Measurements from ENCODE around the gene CNGA3. TPM values are rescaled to one million over a fixed set of nuclear protein-coding genes. Genes with fewer than 3 reads are reported as not detected.
A peak's percentile ranks its signal among the peaks of the same experiment; 100 is the strongest.

The CNGA3 gene
- total and polyA plus RNA-seq, 2 of the 4 experiments (the other 2 are of a cell fraction) = under 0.01 TPM; not detected in 1

- in situ Hi-C loops (cut with MboI; ENCODE audit: low sequenced_read_pairs) = no loop called here
- H2BK15ac ChIP-seq (ENCODE audit: low read depth, low read length) = no peak overlapping the region
- TF ChIP-seq POLR2A (IDR thresholded peaks at IDR 0.05; ENCODE audit: low read depth, low read length) = no peak
- TF ChIP-seq, protein P1, sequence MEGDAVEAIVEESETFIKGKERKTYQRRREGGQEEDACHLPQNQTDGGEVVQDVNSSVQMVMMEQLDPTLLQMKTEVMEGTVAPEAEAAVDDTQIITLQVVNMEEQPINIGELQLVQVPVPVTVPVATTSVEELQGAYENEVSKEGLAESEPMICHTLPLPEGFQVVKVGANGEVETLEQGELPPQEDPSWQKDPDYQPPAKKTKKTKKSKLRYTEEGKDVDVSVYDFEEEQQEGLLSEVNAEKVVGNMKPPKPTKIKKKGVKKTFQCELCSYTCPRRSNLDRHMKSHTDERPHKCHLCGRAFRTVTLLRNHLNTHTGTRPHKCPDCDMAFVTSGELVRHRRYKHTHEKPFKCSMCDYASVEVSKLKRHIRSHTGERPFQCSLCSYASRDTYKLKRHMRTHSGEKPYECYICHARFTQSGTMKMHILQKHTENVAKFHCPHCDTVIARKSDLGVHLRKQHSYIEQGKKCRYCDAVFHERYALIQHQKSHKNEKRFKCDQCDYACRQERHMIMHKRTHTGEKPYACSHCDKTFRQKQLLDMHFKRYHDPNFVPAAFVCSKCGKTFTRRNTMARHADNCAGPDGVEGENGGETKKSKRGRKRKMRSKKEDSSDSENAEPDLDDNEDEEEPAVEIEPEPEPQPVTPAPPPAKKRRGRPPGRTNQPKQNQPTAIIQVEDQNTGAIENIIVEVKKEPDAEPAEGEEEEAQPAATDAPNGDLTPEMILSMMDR (conservative IDR thresholded peaks at IDR 0.05; ENCODE audit: low read depth, low read length) = no peak
- TF ChIP-seq RAD21 (IDR thresholded peaks at IDR 0.05; ENCODE audit: low read length) = no peak
- no peak for TF ChIP-seq CHD1 (IDR thresholded peaks at IDR 0.05; ENCODE audit: low read depth, low read length)
- no peak for TF ChIP-seq MXI1 (IDR thresholded peaks at IDR 0.05; ENCODE audit: borderline replicate concordance, low read depth, low read length)
- TF ChIP-seq MAFK (IDR thresholded peaks at IDR 0.05; ENCODE audit: low read depth, low read length) = no peak
- no peak for TF ChIP-seq SMC3 (IDR thresholded peaks at IDR 0.05; ENCODE audit: low read depth, low read length)
- TF ChIP-seq RCOR1 (IDR thresholded peaks at IDR 0.05; ENCODE audit: insufficient replicate concordance, low read length) = no peak
- TF ChIP-seq NFE2L2 (IDR thresholded peaks at IDR 0.05; ENCODE audit: low read depth, low read length) = no peak
- TF ChIP-seq BHLHE40 (IDR thresholded peaks at IDR 0.05; ENCODE audit: low read depth, low read length) = no peak
- TF ChIP-seq USF2 (IDR thresholded peaks at IDR 0.05; ENCODE audit: low read depth, low read length) = no peak
- TF ChIP-seq CEBPB (IDR thresholded peaks at IDR 0.05; ENCODE audit: low read depth, low read length) = no peak
- TF ChIP-seq MAZ (IDR thresholded peaks at IDR 0.05; ENCODE audit: borderline replicate concordance, low read depth, low read length) = no peak
- no peak for TF ChIP-seq RFX5 (IDR thresholded peaks at IDR 0.05; ENCODE audit: low read depth, low read length)
- TF ChIP-seq FOS (IDR thresholded peaks at IDR 0.05; ENCODE audit: low read depth, low read length) = no peak
- TF ChIP-seq, protein P2, sequence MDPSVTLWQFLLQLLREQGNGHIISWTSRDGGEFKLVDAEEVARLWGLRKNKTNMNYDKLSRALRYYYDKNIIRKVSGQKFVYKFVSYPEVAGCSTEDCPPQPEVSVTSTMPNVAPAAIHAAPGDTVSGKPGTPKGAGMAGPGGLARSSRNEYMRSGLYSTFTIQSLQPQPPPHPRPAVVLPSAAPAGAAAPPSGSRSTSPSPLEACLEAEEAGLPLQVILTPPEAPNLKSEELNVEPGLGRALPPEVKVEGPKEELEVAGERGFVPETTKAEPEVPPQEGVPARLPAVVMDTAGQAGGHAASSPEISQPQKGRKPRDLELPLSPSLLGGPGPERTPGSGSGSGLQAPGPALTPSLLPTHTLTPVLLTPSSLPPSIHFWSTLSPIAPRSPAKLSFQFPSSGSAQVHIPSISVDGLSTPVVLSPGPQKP (IDR thresholded peaks at IDR 0.05; ENCODE audit: borderline replicate concordance, low read depth, low read length) = no peak
- no peak overlapping the region for H3K9ac ChIP-seq (ENCODE audit: low read depth, low read length)
- no TSS peak for BruUV-seq (replicated peaks)
- H4K8ac ChIP-seq (ENCODE audit: low read depth in 2 of 2, low read length in 2 of 2) = no peak overlapping the region
- H2BK5ac ChIP-seq (ENCODE audit: low read depth, low read length, poor library complexity, severe bottlenecking) = no peak overlapping the region
- no peak overlapping the region for H3K4ac ChIP-seq (ENCODE audit: low read depth, low read length)
- ATAC-seq (ENCODE audit: low read depth) (no peak), DNase-seq (no peak)
- H3K79me1 ChIP-seq (ENCODE audit: low read depth in 1 of 2, low read length in 2 of 2) = no peaks in the 10 kb centered on the region
- H4K91ac ChIP-seq (ENCODE audit: insufficient read depth, low read depth, low read length) = no peak overlapping the region
- H2AFZ ChIP-seq (replicated peaks; ENCODE audit: low read length, poor library complexity) = peak overlapping the region; percentile 7
- dilution Hi-C loops (cut with HindIII; ENCODE audit: low sequenced_read_pairs, unreplicated experiment) = no loop called here
- intact Hi-C loops (cut with micrococcal nuclease) = no loop called here
- H3K4me1 ChIP-seq (ENCODE audit: control insufficient read depth, insufficient read depth, low read length) = no peaks in the 10 kb centered on the region
- 7% methylated on average over 3 of the region's 15 CpGs; no CpG with 5 or more reads in 1 of the 2 experiments for WGBS, 2 experiments (ENCODE audit: extremely low coverage in 2 of 2, insufficient read length in 1 of 2)
- H3K27me3 ChIP-seq (ENCODE audit: control insufficient read depth, insufficient read depth, low read length) = peaks cover 71% of the 10 kb centered on the region
- no peak overlapping the region for H4K5ac ChIP-seq (ENCODE audit: low read depth, low read length)
- H3K18ac ChIP-seq (ENCODE audit: low read depth, low read length) = no peak overlapping the region
- CTCF ChIA-PET = no interaction called here
- no peak overlapping the region for H2BK120ac ChIP-seq (ENCODE audit: low read depth, low read length)
- H3K23ac ChIP-seq (ENCODE audit: low read depth, low read length) = no peak overlapping the region
- no peaks in the 10 kb centered on the region for H3K9me1 ChIP-seq (ENCODE audit: insufficient read depth, low read length)
- no peak overlapping the region for H3K27ac ChIP-seq (ENCODE audit: insufficient read depth, low read length)
- no peak overlapping the region for H2AK5ac ChIP-seq (ENCODE audit: low read depth, low read length)
- no peak overlapping the region for H2AK9ac ChIP-seq (replicated peaks; ENCODE audit: low read depth, low read length, poor library complexity)
- H2BK20ac ChIP-seq (ENCODE audit: low read depth, low read length) = no peak overlapping the region
- H3K4me2 ChIP-seq (ENCODE audit: low read depth, low read length) = no peak overlapping the region
- H3K56ac ChIP-seq (ENCODE audit: extremely low read depth, insufficient read depth, low read length) = no peak overlapping the region
- no peak overlapping the region for H3K4me3 ChIP-seq (ENCODE audit: insufficient read depth, low read depth, low read length)
- no peaks in the 10 kb centered on the region for H4K20me1 ChIP-seq (ENCODE audit: insufficient read depth, low read length)
- no peak overlapping the region for H3K14ac ChIP-seq (replicated peaks; ENCODE audit: low read depth, low read length)
- H3K36me3 ChIP-seq (ENCODE audit: control insufficient read depth, insufficient read depth, low read length) = no peaks in the 10 kb centered on the region
- H3K9me3 ChIP-seq (ENCODE audit: control insufficient read depth, insufficient read depth, low read length) = peaks cover 5% of the 10 kb centered on the region; the same call in 1 of the 2 replicates
- POLR2A ChIA-PET (ENCODE audit: unreplicated experiment) = no interaction called here
These were observed 1.9 kb downstream of the CNGA3 start for GRCh38 chr2:98348066-98348561.

Measured in IMR-90 (cell line).